Skeletal muscle cell (primary cell): ENCODE measurements around the gene DBR1.
"Not testable (repeated sequence)": the region's sequence is repeated elsewhere in the genome, so short reads cannot be mapped to it uniquely, and the experiment has no call there.

Source experiments
- DNase-seq: peaks from one replicate; pipeline ENCODE4 v3.0.0-alpha.2; 2010; ENCODE audit warnings: low read depth
- H3K4me3 ChIP-seq: 2 replicates; pipeline ENCODE4 v1.5.1; 2011; ENCODE audit warnings: low read depth, mild to moderate bottlenecking, control low read depth, low read length, moderate library complexity

The DBR1 gene

DNA sequence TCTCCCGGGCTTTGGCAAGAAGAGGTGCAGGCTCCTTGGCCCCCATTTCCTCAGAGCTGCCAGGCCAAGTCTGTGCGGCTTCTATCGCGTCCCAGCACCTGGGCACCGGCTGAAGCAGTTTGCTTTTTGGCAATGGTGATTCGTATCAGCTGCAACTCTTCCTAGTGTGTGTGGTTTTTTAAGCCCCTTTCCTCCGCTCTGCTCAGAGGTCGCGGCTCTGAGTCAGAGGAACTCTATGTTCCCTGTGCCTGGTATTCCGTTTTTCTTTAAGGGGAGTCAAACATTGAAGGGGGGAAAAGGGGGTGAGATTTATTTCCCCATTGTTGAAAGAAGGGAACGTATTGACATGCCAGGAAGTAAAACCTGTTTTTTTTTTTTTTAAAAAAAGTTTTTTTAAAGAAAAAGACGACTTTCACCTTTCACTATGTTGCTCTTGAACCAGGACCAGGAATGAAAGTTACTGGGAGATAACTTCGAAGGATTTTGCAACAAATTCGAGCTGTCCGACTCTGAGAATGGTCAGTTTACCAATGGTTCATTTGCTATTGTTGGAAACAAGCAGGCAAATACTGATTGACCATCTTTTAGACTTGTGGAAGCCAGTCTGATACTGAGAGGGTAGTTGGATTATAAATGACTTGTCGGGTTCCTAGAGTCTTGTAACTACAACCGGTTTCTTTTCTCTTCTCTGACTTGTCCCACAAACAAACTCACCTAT, 13.5 kb upstream of the DBR1 start:
- peak; percentile 70 for DNase-seq
- peak overlapping the region; percentile 80 for H3K4me3 ChIP-seq

DNA sequence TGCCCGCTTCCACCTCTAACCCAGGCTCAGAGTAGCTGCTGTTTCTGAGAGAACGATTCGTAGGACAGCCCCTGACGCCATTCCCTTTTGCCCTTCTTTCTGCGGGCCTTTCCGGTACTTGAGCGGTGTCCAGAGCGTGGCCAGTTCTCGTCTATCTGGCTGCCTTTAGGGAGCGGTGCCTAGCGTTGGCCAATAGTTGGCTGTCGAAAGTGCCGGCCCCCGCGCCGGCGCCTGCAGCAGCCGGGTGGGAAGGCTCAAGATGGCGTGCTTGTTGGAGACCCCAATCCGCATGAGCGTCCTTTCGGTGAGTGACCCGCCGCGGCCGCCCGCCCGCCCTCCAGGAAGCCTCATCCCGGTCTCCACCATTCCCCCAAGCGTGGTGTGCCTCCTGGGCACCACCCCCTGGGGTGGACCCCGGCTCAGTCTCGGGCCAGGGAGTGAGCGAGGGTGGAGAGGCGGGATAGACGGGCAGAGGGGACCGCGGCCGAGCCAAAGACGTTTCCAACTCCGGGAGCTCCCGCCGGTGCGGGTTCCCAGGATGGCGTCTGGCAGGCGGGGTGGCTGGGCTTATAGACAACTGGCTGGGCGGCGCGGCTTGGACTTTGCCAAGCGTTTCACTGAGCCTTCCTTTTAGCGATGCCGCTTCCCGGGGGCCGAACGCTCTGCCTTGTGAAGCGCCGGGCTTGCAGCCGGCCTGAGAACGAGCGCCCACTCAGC, 12.7 kb upstream of the DBR1 start, which contains the start of gene ARMC8:
TSS of gene ARMC8 (plus strand) at position 6 of the 717 bp plus-strand sequence. CDS start at position 260, 254 bp downstream.
- H3K4me3 ChIP-seq: peak within 1 kb of the TSS; percentile 80
- peak; percentile 45 for DNase-seq

DNA sequence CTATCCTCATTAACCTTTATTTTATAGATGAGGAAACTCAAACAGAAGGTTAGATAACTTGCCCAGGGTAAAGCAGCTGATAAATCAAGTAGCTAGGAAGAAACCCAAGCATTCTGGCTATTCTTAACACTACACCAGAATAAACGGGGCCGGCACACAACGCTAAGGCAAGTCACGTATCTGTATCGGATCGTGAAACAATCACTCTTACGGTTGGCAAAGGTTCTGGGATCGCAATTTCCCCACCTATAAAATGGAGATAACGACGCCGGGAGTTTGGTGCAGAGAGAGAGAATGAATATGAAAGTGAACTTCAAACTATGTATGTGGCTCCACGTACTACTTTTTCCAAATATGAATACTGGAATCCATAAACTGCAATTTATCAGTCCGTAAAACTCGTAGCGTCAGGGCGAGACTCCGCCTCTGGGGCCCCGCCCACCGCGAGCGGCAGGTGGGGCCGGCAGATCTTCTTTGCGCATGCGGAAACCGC, 12.1 kb upstream of the DBR1 start:
- H3K4me3 ChIP-seq: peak overlapping the region; percentile 80
- DNase-seq: no peak

DNA sequence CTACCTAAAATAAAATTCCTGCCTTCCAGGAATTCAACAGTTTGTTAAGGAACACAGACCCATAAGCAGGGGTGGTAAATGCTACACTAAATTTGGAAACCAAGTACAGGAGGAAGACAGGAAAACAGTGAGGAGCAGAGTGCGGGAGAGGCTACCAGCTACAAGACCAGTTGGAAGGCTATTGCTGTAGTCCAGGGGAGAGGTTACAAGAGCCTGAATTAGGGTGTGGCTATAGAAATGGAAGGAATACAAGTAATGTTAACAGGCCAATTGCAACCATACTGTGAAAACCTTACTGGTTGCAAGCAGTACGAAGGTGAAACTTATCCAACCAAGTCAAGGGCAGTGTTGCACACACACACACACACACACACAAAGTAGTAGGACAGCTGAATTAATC, 11.5 kb upstream of the DBR1 start:
- H3K4me3 ChIP-seq: peak overlapping the region; percentile 80
- no peak for DNase-seq

DNA sequence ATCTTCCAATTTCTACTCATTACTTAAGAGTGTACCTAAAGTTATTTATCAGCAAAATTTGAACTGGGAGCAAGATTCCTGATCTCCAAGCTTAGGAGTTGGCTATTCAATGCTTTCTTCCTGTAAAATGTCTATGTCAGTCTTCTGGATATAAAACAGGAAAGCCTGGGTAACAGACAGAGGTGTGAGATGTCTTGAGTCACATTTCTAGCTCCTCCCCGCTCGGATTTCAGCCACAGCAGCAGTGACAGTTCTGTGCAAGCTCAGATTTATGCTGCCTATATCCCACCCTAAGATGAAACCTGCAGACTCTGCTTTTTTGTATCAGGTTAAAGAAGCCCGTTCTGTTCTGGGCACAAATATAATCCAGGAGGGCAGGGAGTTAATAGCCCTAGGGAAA, 10.3 kb upstream of the DBR1 start:
- H3K4me3 ChIP-seq: no peak overlapping the region
- no peak for DNase-seq

DNA sequence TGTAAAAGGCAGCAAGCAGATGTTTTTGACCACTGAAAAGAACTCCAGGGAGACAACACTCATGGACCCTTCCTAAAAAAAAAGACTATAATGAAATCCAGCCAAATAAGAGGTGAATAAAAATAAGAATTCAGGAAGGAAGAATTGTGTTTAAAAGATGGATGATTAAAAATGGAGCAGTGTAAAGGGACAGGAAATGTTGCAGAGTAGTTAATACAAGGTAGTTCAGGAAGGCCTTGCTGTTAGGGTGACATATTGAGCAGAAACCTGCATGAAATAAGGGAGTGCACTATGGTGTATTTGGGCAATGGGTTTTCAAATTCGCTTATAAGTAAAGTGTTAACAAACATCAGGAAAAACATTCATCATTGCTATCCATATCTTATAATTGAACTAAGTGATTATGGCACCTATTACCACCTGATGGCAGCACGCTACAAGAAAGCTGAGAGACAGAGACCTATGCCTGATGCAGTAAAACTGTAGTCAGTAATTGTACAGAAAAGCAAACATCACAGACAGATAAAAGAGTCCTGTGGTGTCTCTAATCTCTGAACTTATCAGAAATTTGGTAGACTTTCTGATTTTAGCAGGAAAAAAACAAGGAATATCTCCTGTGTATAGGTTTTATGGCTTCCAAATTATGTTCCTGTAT, 5.8 kb upstream of the DBR1 start:
- peak; percentile 23 for DNase-seq
- H3K4me3 ChIP-seq: no peak overlapping the region

DNA sequence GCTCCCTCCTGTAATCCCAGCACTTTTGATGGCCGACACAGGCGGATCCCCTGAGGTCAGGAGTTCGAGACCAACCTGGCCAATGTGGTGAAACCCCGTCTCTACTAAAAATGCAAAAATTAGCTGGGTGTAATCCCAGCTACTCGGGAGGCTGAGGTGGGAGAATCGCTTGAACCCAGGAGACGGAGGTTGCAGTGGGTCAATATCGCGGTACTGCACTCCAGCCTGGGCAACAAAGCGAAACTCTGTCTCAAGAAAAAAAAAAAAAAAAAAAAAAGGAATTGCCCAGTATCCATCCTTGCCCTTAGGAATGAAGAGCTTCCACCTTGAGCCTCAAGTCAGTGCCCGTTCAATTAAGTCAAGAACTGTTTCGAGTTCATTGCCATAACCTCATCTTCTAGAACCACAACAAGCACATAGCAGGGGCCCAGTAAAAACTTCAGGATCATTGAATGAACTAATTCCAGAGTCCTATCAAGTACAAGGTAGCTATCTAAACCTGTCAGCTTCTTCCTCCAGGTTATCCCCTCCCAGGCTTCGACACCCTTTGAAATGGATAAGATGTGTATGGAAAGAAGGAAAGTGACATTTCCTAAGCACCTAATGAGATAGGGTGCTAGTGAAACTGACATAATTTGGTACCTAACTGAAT, 826 bp downstream of the DBR1 start:
- no peak for DNase-seq
- peak overlapping the region; percentile 75 for H3K4me3 ChIP-seq

DNA sequence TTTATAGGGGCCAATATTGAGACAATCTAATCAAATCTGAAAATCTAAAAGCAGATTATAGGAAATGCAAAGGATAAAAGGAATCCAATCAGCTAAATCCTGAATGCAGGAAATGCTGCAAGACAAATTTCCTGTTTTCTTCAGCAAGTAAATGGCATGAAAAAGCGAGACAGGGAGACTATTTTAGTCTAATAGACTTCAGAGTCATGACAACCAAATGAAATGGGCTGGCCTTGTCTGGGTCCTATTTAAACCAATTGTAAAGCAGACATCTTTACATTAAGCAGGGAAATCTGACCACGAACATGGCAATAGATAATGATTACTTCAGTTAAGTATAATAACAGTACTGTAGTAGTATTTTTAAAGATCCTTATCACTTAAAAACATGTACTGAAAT, 2.1 kb downstream of the DBR1 start:
- H3K4me3 ChIP-seq: no peak overlapping the region
- DNase-seq: no peak

DNA sequence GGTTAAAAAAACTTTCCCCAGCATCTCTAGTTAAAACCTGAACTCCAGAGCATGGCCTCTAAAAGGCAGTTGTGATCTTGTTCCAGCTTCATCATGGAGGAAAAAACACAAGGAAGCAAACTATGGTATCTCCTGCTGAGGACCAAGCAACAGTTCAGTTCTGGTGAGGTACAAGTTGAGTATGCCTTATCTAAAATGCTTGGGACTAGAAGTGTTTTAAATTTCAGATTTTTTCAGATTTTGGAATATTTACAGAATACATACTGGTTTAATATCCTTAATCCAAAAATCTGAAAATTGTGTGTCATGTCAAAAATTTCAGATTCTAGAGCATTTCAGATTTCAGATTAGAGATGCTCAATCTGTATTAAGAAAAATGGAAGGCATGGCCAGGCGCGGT, 9.7 kb downstream of the DBR1 start:
- no peak overlapping the region for H3K4me3 ChIP-seq
- no peak for DNase-seq

DNA sequence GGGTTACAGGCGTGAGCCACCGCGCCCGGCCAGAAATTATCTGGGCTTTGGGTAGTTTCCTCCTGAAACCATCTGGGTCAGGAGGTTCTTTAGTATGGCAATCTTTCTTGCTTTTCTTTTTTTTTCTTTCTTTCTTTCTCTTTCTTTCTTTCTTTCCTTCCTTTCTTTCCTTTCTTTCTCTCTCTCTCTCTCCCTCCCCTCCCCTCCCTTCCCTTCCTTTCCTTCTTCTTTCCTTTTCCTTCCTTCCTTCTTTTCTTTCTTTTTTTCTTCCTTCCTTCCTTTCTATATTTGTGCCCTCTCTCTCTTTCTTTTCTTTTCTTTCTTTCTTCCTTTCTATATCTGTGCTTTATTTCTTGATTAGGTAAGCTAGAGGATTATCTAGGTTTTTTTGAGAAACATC, 17.0 kb downstream of the DBR1 start:
- no peak overlapping the region for H3K4me3 ChIP-seq
- DNase-seq: no peak

DNA sequence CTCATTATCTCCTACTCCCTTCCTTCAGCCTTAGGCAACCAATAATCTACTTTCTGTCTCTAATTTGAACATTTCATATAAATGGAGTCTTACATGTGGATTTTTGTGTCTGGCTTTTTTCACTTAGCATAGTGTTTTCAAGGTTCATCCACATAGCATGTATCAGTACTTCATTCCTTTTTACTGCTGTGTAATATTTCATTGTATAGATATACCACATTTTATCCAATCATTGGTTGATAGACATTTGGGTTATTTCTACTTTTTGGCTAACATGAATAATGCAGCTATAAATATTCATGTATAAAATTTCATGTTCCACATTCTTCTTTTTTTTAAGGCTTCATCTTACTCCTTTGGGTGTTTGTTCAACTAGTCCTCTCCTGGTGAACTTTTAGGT, 20.2 kb downstream of the DBR1 start:
- DNase-seq: no peak
- H3K4me3 ChIP-seq: no peak overlapping the region

DNA sequence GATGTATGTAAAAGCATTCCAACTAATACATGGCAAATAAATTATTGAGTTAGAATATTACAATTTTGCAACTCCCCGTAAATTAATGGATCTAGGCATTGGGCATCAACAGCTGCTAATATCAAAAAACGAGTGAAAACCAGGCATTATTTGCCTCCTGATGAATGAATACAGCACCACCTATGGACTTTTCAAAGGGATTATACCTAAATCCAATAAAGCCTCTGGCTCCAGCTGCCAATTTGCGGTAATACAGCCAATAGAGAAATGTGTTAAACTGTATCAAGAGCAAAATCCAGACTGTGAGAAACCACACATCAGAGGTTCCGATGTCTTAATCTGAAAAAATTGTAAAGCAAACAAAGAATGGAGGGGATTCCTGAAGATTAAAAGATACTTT, 26.2 kb downstream of the DBR1 start:
- DNase-seq: no peak
- no peak overlapping the region for H3K4me3 ChIP-seq

DNA sequence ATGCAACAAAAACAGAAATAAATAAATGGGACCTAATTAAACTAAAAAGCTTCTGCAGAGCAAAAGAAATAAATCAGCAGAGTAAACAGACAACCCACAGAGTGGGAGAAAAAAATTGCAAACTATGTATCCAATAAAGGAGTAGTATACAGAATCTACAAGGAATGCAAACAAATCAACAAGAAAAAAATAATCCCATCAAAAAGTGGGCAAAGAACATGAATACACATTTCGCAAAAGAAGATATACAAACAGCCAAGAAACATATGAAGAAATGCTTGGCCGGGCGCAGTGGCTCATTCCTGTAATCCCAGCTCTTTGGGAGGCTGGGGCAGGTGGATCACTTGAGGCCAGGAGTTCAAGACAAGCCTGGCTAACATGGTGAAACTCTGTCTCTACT, 32.5 kb downstream of the DBR1 start:
- DNase-seq, H3K4me3 ChIP-seq: not testable (repeated sequence)

DNA sequence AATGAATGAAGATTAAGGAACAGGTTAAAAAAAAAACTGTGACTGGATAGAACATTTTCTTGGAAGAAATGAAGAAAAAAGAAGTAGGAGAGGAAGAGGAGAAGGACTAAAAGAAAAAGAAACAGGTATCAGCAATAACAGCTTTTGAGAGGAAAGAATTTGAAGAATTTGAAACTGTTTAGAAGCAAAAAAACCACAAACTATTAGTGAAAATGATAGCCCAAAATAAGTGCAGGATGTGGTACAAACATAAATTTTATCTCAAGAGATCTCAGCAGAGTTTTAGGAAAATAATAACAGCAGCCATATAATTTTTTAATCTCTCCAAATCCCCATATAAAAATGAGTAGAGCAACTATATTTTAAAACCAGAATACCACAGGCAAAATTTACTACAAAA, 33.8 kb downstream of the DBR1 start:
- no peak for DNase-seq
- no peak overlapping the region for H3K4me3 ChIP-seq

DNA sequence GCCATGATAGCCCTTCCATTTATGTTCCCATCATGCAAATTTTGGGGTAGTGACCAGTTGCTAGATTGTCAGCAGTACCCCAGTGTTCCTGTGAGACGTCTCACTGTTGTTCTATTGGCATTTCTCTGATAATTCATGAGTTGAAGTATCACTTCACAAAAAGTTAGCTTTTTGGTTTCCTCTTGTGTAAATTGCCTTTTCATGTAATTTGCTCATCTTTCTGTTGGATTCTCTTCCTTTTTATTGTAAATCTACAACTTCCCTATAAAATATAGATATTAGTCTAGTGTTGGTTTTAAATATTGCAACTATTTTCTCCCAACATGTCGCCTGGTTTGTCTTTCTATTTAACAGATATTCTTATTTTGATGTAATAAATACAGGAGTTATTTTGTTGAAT, 35.0 kb downstream of the DBR1 start:
- H3K4me3 ChIP-seq: no peak overlapping the region
- no peak for DNase-seq

DNA sequence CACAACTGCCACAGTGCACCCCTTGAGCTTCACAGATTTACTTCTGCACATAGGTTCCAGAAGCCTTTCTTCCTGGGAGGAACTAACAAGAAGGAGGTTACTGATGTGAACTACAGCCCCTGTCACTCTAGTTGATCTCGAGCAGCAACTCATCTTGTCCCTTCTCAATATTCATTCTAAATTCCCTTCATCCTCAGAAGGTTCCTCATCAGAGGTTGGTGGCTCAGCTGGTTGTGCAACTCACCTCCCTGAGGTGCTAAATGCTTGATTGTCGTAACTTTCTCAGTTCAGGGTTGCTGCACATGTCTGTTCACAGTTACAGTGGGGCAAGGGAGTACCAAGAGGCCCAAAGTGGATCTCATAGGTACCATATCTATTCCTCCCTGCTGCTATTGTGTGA, 36.9 kb downstream of the DBR1 start:
- no peak overlapping the region for H3K4me3 ChIP-seq
- no peak for DNase-seq

DNA sequence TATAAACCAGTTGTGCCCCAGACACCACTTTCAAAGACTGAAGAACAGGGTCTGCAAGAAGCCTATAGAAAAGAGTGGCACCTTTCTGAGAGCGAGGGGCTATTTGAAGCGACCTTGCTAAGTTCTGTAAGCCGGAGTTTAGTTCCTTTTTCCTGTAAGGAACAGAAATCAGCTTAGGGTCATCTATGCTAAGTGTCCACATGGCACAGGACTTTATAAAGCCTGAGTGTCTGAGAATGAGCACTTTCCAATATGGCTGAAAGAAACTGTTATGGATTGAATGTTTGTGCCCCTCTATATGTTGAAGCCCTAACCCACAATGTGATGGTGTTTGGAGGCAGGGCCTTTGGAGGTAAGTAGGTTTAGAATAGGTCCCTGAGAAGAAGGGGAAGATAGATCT, 38.5 kb downstream of the DBR1 start:
- no peak for DNase-seq
- no peak overlapping the region for H3K4me3 ChIP-seq

DNA sequence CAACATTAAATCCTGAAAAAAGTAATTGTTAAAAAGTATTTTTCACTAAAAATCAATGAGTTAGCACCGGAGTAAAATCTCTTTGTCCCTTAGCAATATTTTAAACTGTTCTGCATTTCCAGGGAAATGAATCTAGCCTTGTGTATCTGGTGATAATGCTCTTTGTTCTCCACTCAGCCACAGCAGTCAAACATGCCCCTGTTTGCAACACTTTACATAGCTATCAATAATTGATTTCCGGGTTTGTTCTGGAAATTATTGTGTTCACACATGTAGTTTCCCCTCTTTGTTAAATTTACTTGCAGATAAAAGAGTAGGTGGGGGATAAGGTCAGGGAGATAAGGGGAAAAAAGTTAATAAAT, 38.9 kb downstream of the DBR1 start:
- no peak overlapping the region for H3K4me3 ChIP-seq

DNA sequence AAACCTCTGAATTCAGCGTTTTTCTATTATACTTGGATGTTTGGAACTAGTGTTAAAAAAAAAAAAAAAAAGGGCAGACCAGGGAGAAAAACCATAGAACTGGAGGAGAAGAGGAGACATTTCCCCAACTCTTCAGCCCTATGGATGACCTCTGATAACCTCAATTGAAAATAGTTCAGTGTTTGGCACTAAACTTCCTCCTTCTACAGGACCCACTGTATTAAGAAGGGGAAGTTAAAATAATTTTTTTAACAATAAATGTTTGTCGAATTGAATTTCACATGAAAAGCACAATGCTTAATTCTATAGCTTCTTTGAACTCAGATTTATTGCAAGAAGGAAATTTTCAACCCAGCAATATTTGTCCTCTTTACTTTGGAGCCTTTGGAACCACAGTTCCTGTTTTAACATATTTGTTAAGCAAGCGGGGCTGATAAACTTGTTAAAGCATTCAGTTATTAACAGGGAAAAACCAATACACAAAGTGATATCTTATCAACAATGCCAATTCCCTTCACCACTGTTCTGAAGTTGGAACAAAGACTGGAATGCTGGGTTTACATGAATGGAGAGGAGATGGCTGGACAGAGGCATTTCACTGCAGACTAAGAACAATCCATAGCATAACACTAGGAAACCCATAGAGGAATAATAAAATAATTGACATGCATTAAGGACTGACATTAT, 39.4 kb downstream of the DBR1 start:
- H3K4me3 ChIP-seq: no peak overlapping the region
- DNase-seq: no peak

More for the DNA sequence above, 38.9 kb downstream of the DBR1 start:
- DNase-seq: no peak
